Right cardiac atrium (tissue), 5 donors: Measurements from ENCODE around the gene KRTAP10-3. TPM values are rescaled to one million over a fixed set of nuclear protein-coding genes. Genes with fewer than 3 reads are reported as not detected.

Experiments
- ATAC-seq, 2 donors: fragments of 200-7000 bp; cut with Tn5 transposase; one replicate each; pipeline versions ENCODE4 v1.8.0 to v1.9.1; 2020; ENCODE audit warnings: moderate library complexity in 2 of 2, mild to moderate bottlenecking in 1 of 2
- DNase-seq, 3 donors: peaks; one replicate each; pipeline ENCODE4 v3.0.0-alpha.2; 2020
- H3K27ac ChIP-seq: one replicate; pipeline ENCODE4 v1.5.1; 2013; ENCODE audit warnings: mild to moderate bottlenecking, low read length, control low read depth, moderate library complexity
- H3K27me3 ChIP-seq: one replicate; pipeline ENCODE4 v1.6.1; 2013; ENCODE audit not compliant: control insufficient read depth, insufficient read depth
- H3K4me1 ChIP-seq: one replicate; pipeline ENCODE4 v1.6.1; 2013; ENCODE audit warnings: low read length; ENCODE audit not compliant: control insufficient read depth, insufficient read depth
- H3K4me3 ChIP-seq: one replicate; pipeline ENCODE4 v1.5.1; 2013; ENCODE audit warnings: low read length, control low read depth
- H3K9me3 ChIP-seq: one replicate; pipeline ENCODE4 v1.6.1; 2013; ENCODE audit warnings: low read length; ENCODE audit not compliant: control insufficient read depth
- WGBS: extraction: QIAGEN DNeasy Blood & Tissue Kit; methylation state at CpG from one replicate; pipeline ENCODE4 v1.1.7; 2013; 5-methylcytosine and 5-hydroxymethylcytosine counted together
- intact Hi-C, 4 donors: fragments of 100-400 bp; cut with DNase I; formaldehyde crosslinking; loops; one replicate each; pipeline versions ENCODE4 v1.11.0 to v1.14.0; 2022 to 2023
- polyA plus RNA-seq: library from polyadenylated mRNA; stranded (reverse); fragments of 200-250 nt; gene quantifications from one replicate; pipeline ENCODE4 v1.2.3, GENCODE V29; 2013
- total RNA-seq, 4 donors: library from RNA; stranded (reverse); fragmentation: NEBNext Ultra II Directional; extraction: Animal tissue kit (Norgen Biotek cat#: 25700); gene quantifications; one replicate each; pipeline ENCODE4 v1.2.1, GENCODE V29; 2021
- donor health status: healthy with polysubstance abuse.
- donor health status: DM: no; HTN: yes; CAD: no.
- donor health status: DM: no; HTN: no; CAD: no.
- donor health status: DM: no; HTN: yes; CAD: no; lungs with severe emphysema.
- donor health status: DM: yes; HTN: yes; CAD: no.

Gene KRTAP10-3
- total and polyA plus RNA-seq, 5 donors: not detected

DNA sequence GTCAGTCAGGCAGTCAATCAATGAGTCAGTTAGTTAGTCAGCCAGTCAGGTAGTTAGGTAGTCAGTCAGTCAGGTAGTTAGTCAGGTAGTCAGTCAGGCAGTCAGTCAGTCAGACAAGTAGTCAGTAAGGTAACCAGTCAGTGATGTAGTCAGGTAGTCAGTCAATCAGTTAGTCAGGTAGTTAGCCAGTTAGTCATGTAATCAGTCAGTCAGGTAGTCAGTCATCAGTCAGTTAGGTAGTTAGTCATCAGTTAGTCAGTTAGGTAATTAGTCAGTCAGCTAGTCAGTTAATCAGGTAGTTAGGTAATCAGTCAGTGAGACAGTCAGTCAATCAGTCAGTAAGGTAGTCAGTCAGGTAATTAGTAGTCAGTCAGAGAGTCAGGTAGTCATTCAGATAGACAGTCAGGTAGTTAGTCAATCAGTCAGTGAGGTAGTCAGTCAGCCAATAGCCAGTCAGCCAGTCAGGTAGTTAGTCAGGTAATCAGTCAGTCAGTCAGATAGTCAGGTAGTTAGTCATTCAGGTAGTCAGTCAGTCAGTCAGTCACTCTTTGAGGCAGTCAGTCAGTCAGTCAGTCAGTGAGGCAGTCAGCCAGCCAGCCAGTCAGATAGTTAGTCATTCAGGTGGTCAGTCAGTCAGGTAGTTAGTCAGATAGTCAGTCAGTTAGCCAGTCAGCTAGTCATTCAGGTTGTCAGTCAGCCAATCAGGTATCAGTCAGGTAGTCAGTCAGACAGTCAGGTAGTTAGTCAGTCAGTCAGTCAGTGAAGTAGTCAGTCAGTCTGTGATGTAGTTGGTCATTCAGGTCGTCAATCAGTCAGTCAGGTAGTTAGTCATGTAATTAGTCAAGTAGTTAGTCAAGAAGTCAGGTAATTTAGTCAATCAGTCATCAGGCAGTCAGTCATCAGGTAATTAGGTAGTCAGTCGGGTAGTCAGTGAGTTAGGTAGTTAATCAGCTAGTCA is 33.9 kb downstream of the KRTAP10-3 start:
- H3K27ac ChIP-seq: no peak overlapping the region
- DNase-seq (no peak), ATAC-seq (no peak)
- H3K4me1 ChIP-seq: no peaks in the 10 kb centered on the region
- no peaks in the 10 kb centered on the region for H3K27me3 ChIP-seq
- intact Hi-C loops: no loop called here
- 74% methylated on average over 2 of the region's 2 CpGs for WGBS
- H3K4me3 ChIP-seq: no peak overlapping the region
- no peaks in the 10 kb centered on the region for H3K9me3 ChIP-seq

DNA sequence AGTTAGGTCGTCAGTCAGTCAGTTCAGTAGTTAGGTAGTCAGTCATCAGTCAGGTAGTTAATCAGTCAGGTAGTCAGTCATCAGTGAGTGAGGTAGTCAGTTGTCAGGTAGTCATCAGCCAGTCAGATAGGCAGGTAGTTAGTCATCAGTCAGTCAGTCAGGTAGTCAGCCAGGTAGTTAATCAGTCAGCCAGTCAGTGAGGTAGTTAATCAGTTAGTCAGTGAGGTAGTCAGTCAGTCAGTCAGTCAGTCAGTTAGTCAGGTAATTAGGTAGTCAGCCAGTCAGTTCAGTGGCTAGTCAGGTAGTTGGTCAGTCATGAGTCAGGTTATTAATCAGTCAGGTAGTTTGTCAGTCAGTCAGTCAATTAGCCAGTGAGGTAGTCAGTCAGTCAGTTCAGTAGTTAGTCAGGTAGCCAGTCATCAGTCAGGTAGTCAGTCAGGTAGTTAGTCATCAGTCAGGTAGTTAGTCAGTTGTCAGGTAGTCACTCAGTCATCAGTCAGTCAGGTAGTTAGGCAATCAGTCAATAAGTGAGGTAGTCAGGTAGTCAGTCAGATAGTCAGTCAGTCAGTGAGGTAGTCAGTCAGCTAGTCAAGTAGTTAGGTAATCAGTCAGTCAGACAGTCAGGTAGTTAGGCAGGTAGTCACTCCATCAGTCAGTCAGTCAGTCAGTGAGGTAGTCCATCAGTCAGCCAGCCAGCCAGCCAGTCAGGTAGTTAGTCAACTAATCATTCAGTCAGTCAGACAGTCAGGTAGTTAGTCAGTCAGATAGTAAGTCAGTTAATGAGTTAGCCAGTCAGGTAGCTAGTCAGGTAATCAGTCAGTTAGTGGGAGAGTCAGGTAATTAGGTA is 34.8 kb downstream of the KRTAP10-3 start:
- H3K27ac ChIP-seq: no peak overlapping the region
- no peak for DNase-seq
- no peak for ATAC-seq
- no peaks in the 10 kb centered on the region for H3K27me3 ChIP-seq
- no peaks in the 10 kb centered on the region for H3K4me1 ChIP-seq
- intact Hi-C loops: no loop called here
- 77% methylated on average over 1 of the region's 1 CpG for WGBS
- no peaks in the 10 kb centered on the region for H3K9me3 ChIP-seq
- no peak overlapping the region for H3K4me3 ChIP-seq

DNA sequence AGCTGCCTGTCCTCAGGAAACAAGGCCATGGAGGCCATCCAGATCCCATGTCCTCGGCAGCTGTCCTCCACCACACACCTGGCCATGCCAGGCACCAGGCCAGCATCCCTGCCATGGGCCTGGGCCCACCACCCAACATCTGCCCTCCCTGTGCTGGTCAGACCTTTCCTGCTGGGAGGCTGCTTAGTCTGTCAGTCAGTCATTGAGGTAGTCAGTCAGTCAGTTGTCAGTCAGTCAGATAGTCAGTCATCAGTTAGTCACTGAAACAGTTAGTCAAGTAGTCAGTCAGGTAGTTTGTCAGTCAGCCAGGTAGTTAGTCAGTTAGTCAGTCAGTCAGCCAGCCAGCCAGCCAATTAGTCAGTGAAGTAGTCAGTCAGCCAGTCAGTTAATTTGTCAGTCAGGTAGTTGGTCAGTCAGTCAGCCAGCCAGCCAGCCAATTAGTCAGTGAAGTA is 35.8 kb downstream of the KRTAP10-3 start:
- H3K4me3 ChIP-seq: no peak overlapping the region
- no peak for ATAC-seq
- 74% methylated on average over 1 of the region's 1 CpG for WGBS
- intact Hi-C loops: no loop called here
- no peak overlapping the region for H3K27ac ChIP-seq
- no peaks in the 10 kb centered on the region for H3K27me3 ChIP-seq
- no peaks in the 10 kb centered on the region for H3K4me1 ChIP-seq
- H3K9me3 ChIP-seq: no peaks in the 10 kb centered on the region
- peak in 1 of 3 donors; percentile 28 for DNase-seq

DNA sequence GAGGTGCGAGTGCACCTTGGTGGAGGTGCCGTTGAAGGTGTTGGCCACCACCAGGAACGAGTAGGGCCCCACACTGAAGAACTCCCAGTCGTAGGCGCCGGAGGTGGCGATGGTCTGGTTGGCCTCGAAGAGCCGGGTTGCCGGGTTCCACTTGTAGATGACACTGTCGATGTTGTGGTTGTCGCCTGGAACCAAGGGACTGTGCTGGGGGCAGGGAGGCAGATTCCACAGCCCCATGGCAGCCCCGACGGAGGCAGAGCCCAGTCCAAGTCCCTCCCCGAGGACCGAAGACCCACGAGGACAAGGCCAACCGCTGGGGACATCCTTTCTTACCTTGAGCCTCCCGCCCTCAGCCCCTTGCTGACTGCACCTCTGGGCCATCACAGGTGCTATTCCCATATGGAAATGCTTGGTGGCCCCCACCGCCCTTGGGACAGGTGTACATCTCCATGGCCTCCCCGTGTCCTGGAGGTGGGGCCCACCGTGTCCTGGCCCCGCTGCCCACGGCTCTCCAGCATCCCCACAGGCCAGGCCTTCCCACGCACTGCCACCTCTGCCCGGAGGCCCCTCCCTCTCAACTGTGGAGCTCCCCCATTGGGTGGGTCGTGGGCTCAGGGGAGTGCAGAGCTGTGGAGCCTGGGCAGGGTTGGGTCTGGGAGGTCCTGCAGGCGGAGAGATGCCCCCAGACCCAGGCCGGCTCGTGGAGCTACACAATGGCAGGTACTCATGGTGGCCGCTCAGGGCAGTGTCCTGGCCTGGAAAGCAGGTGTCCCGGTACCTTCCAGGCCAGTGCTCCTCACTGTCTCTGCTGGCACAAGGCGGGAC is 36.5 kb downstream of the KRTAP10-3 start:
- no peak for ATAC-seq
- Histone ChIP-seq H3K4me3 (no peak overlapping the region), H3K4me1 (no peaks in the 10 kb centered on the region), H3K27me3 (no peaks in the 10 kb centered on the region), H3K27ac (no peak overlapping the region), H3K9me3 (no peaks in the 10 kb centered on the region)
- intact Hi-C loops: no loop called here
- DNase-seq: peak in 2 of 3 donors; percentile 40 to 43
- 84% methylated on average over 33 of the region's 33 CpGs for WGBS

DNA sequence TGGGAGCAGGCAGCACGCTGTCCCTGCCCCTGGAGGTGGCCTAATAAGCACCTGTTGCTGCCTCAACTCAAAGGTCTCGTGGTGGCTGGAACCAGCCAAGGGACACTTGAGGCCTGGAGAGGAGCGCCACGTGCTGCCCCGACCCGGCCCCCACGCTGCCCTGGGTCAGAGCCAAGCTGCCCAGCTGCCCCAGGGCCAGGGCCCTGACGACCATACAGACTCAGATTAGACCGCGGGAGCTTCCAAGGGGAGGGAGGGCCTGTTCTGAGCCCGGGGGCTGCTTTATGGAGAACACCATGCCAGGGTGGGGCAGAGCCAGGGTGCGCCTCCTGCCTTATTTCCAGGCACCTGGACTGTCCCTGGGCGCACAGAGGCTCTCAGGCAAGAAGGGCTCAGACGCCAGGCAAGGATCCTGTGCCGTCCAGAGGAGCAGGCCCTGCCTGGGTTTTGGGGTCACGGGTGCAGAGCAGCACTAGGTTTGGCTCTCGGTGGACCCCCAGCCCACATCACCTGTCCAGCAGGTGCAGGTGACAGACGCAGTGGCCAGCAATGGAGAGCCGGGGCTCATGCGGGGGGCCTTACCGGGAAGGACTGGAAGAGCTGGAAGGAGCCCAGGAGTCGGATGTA is 37.2 kb downstream of the KRTAP10-3 start:
- peak in 1 of 2 donors; percentile 10 for ATAC-seq
- Histone ChIP-seq H3K9me3 (no peaks in the 10 kb centered on the region), H3K4me3 (no peak overlapping the region), H3K27ac (no peak overlapping the region), H3K4me1 (no peaks in the 10 kb centered on the region), H3K27me3 (no peaks in the 10 kb centered on the region)
- WGBS: 86% methylated on average over 22 of the region's 22 CpGs
- intact Hi-C loops: no loop called here
- peak in 2 of 3 donors; percentile 27 to 47 for DNase-seq

DNA sequence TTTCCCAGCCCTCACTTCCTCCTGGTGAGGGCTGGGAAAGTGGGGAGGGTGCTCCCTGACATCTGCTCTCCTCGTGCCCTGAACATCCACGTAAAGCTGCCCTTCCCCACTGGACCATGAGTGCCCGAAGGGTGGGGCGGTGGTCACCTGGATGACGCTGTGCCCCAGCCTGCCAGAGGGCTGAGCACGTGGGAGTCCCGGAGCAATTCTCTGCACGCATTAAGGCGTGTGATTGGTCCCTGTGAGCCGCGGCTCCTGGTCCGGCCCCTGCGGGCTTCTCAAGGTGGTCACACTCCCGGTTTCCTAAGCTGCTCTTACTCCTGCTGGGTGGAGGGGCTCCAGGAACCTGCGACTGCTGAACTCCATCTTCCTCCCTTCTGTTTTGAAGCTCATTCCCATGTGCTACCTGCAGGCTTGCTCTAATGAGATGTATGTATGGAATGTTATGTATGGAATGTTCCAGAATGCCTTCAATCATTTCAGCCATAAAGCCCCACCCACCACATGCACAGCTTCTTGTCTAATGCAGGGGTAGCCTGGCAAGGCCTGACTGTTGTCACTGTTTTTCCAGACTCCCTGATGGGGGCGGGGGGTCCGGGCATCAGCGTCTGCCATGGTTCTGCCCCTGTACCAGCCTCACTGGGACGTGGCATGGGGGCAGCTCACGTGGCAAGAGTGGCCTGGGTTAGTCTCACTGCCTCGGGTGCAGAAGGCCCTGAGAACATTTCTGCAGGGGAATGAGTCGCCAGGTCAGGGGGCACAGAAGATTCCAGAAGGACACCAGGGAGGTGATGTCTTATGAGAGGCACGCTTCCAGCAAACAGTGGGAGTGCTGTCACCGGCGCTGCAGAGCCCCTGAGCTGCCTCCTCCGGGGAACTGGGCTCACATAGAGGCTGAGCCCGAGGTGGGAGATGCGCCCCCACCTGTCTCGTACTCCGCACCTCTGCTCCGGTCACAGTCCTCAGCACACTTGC is 38.0 kb downstream of the KRTAP10-3 start:
- ATAC-seq: no peak
- Histone ChIP-seq H3K27ac (no peak overlapping the region), H3K4me3 (no peak overlapping the region), H3K9me3 (no peaks in the 10 kb centered on the region), H3K4me1 (no peaks in the 10 kb centered on the region), H3K27me3 (no peaks in the 10 kb centered on the region)
- intact Hi-C loops: no loop called here
- WGBS: 85% methylated on average over 31 of the region's 31 CpGs
- peak in 2 of 3 donors; percentile 35 to 40 for DNase-seq

DNA sequence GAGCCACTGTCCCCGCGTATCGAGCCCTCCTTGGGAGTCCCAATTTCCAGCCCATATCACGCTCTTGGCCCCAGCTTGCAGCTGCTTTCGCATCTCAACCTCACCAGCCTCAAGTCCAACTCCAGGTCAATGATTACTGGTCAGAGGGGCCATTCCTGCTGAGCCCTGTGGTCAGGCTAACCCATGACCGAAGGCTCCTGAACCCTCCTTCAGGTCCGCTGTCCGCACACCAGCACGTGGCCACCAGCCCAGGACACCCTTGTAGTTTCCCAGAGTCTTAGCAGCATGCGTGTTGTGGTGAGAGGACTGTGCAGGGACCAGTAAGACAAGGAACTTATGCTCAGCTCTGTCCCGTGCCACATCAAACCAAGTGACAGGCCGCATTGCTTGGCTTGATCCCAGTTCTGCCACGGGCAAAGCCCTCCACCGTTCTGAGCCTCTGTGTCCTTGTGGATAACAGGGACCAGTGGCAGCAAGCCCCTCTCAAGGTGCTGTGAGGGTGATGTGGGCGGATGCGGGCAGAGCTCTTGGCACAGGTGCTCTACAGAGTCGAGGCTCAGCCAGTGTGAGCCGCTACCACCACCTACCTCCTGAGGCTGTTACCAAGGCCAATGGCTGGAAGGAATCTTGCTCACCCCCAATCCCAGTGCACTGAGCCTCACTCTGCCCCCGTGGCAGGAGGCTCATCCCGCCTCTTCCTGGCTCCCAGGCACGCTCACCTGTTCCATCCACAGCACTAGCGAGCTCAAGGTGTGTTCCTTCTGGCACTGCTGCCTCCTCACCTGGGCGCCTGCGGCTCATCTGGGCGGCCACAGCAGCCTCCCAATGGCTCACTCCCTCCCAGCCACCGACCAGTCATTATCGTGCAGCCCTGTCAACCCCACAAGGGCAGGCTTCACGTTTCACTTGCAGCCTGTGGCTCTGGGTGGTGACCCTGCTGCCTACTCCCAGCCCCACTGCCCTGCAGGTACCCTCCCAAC is 39.0 kb downstream of the KRTAP10-3 start:
- H3K9me3 ChIP-seq: no peaks in the 10 kb centered on the region
- DNase-seq (peak in 2 of 3 donors; percentile 26 to 33), ATAC-seq (no peak)
- intact Hi-C loops: loop anchor here in 2 of 4 donors (10.0 kb wide), 2 partner anchors 235 to 275 kb away; no protein-coding TSS in a partner anchor
- no peak overlapping the region for H3K27ac ChIP-seq
- no peaks in the 10 kb centered on the region for H3K27me3 ChIP-seq
- 90% methylated on average over 28 of the region's 28 CpGs for WGBS
- no peak overlapping the region for H3K4me3 ChIP-seq
- H3K4me1 ChIP-seq: no peaks in the 10 kb centered on the region

DNA sequence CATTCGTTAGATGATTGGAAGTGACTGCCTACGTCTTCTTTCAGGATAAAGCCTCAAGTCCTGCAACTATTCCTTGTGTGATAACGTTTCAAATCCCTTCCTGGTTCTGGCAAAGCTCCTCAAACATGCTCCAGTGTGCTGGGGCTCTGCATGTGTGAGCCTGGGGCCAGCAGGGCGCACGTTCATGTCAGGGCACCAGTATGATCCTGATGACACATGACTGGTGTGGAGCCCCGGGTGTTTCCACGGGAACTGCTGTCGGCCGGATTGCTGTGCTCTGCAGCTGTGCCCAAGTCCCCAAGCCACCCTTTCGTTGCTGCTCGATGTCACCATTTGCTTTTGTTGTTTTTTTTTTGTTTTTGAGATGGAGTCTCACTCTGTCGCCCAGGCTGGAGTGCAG is 39.9 kb downstream of the KRTAP10-3 start:
- DNase-seq (peak in 1 of 3 donors; percentile 23), ATAC-seq (no peak)
- H3K27me3 ChIP-seq: no peaks in the 10 kb centered on the region
- H3K9me3 ChIP-seq: no peaks in the 10 kb centered on the region
- H3K27ac ChIP-seq: no peak overlapping the region
- H3K4me3 ChIP-seq: no peak overlapping the region
- WGBS: 74% methylated on average over 12 of the region's 12 CpGs
- intact Hi-C loops: loop anchor here in 2 of 4 donors (10.0 kb wide), 2 partner anchors 236 to 276 kb away; no protein-coding TSS in a partner anchor
- H3K4me1 ChIP-seq: no peaks in the 10 kb centered on the region
